ENCODE results near the gene NEAT1.

DNA sequence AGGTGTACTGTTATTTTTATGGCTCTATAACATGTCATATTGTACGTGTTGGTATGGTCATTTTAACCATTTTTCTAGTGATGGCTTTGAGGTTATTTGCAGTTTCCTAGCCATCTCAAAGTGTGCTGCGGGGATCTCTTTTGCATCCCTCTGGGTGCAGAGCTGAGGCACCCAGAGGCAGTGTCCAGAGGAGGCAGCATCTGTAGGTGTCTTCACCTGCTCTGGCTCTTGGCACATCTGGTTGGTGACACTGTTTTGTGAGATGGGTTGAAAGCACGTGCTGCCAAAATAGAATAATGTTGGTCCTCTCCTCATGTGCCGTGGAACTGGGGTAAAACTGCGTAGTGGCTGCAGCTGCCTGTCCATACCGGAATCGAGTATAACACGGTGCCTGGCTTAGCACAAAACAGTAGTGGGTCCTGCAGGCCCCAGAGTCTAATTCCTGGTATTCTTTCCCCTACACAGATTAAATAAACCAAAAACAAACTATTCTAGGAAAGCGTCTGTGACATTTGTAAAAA lies 12.9 kb downstream of the NEAT1 start:
- TF ChIP-seq, protein P1, sequence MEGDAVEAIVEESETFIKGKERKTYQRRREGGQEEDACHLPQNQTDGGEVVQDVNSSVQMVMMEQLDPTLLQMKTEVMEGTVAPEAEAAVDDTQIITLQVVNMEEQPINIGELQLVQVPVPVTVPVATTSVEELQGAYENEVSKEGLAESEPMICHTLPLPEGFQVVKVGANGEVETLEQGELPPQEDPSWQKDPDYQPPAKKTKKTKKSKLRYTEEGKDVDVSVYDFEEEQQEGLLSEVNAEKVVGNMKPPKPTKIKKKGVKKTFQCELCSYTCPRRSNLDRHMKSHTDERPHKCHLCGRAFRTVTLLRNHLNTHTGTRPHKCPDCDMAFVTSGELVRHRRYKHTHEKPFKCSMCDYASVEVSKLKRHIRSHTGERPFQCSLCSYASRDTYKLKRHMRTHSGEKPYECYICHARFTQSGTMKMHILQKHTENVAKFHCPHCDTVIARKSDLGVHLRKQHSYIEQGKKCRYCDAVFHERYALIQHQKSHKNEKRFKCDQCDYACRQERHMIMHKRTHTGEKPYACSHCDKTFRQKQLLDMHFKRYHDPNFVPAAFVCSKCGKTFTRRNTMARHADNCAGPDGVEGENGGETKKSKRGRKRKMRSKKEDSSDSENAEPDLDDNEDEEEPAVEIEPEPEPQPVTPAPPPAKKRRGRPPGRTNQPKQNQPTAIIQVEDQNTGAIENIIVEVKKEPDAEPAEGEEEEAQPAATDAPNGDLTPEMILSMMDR (IDR thresholded peaks at IDR 0.05; ENCODE audit: low read depth, low read length): no peak
- TF ChIP-seq EZH2phosphoT487 (IDR thresholded peaks at IDR 0.05; ENCODE audit: low read depth): no peak
